ENCODE data around the gene GPR27.

DNA sequence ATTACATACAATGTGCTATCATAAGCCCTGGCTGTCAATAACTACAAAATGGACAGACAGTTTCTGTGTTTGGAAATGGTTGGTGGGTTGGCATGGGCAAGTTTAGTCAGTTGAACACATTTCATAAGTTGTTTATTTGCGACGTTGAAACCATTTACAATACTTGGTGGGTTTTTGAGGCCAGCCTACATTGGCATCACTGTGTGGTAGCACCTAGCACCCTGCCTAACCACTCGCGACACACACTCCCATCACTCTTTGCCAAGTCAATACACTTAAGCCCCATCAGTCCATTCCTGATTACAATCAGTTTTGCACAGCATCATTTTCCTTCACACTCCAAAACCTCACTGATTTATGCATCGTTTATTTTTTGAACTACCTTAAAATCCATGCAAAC lies 17.5 kb downstream of the GPR27 start:
- TF ChIP-seq GATA2 (IDR thresholded peaks at IDR 0.05; ENCODE audit: low read depth, low read length): no peak
- no peak for TF ChIP-seq GATA3 (IDR thresholded peaks at IDR 0.05; ENCODE audit: low read depth, low read length)

Measured in SH-SY5Y (cell line).